H9 (cell line): ENCODE results near the gene TMEM79. TPM values are rescaled to one million over a fixed set of nuclear protein-coding genes. Genes with fewer than 3 reads are reported as not detected.

Experiments
- DNase-seq: peaks from one replicate; pipeline ENCODE4 v3.0.0-alpha.2; 2017
- H2AFZ ChIP-seq: one replicate; pipeline ENCODE4 v1.6.1; 2013; ENCODE audit warnings: mild to moderate bottlenecking, low read length, control low read depth, moderate library complexity
- H2AK5ac ChIP-seq: 2 replicates; pipeline ENCODE4 v1.6.1; 2013; ENCODE audit warnings: low read length, control low read depth, mixed read lengths; ENCODE audit not compliant: insufficient read length
- H2BK120ac ChIP-seq: one replicate; pipeline ENCODE4 v1.6.1; 2013; ENCODE audit warnings: low read depth, mild to moderate bottlenecking, low read length, control low read depth, inconsistent platforms; ENCODE audit not compliant: poor library complexity, severe bottlenecking
- H2BK12ac ChIP-seq: 2 replicates; pipeline ENCODE4 v1.6.1; 2013; ENCODE audit warnings: low read length, control low read depth, mixed read lengths, low read depth; ENCODE audit not compliant: insufficient read length
- H2BK15ac ChIP-seq: 2 replicates; pipeline ENCODE4 v1.6.1; 2013; ENCODE audit warnings: low read depth, low read length, control low read depth
- H2BK20ac ChIP-seq: one replicate; pipeline ENCODE4 v1.6.1; 2013; ENCODE audit warnings: low read depth, mild to moderate bottlenecking, low read length, control low read depth, inconsistent platforms; ENCODE audit not compliant: poor library complexity, severe bottlenecking
- H2BK5ac ChIP-seq: 2 replicates; pipeline ENCODE4 v1.6.1; 2013; ENCODE audit warnings: low read length, control low read depth, mixed read lengths; ENCODE audit not compliant: insufficient read length
- H3K14ac ChIP-seq: 2 replicates; pipeline ENCODE4 v1.6.1; 2013; ENCODE audit warnings: low read length, control low read depth; ENCODE audit not compliant: insufficient read depth
- H3K18ac ChIP-seq: 2 replicates; pipeline ENCODE4 v1.6.1; 2013; ENCODE audit warnings: low read depth, mild to moderate bottlenecking, mixed read lengths, low read length, control low read depth; ENCODE audit not compliant: insufficient read length
- H3K23ac ChIP-seq: 2 replicates; pipeline ENCODE4 v1.6.1; 2013; ENCODE audit warnings: low read length, control low read depth, mixed read lengths, low read depth; ENCODE audit not compliant: insufficient read length
- H3K23me2 ChIP-seq: 2 replicates; pipeline ENCODE4 v1.6.1; 2013; ENCODE audit warnings: low read depth, mild to moderate bottlenecking, mixed read lengths, low read length, control low read depth; ENCODE audit not compliant: insufficient read length, poor library complexity, severe bottlenecking
- H3K27ac ChIP-seq: 2 replicates; pipeline ENCODE4 v1.5.1; 2013; ENCODE audit warnings: low read length, control low read depth, mixed read lengths, low read depth; ENCODE audit not compliant: insufficient read length
- H3K27me3 ChIP-seq: 2 replicates; pipeline ENCODE4 v1.6.1; 2013; ENCODE audit warnings: low read length, control low read depth, inconsistent platforms; ENCODE audit not compliant: insufficient read depth
- H3K4ac ChIP-seq: 2 replicates; pipeline ENCODE4 v1.6.1; 2013; ENCODE audit warnings: low read depth, mild to moderate bottlenecking, control low read depth, inconsistent platforms, low read length, moderate library complexity
- H3K4me1 ChIP-seq: 2 replicates; pipeline ENCODE4 v1.6.1; 2013; ENCODE audit warnings: low read length, control low read depth, inconsistent platforms; ENCODE audit not compliant: insufficient read depth
- H3K4me2 ChIP-seq: 2 replicates; pipeline ENCODE4 v1.6.1; 2013; ENCODE audit warnings: low read length, control low read depth, mixed read lengths; ENCODE audit not compliant: insufficient read length, insufficient read depth
- H3K56ac ChIP-seq: 2 replicates; pipeline ENCODE4 v1.6.1; 2013; ENCODE audit warnings: low read depth, mild to moderate bottlenecking, mixed read lengths, low read length, control low read depth; ENCODE audit not compliant: insufficient read length
- H3K79me1 ChIP-seq: 2 replicates; pipeline ENCODE4 v1.6.1; 2013; ENCODE audit warnings: low read depth, mild to moderate bottlenecking, moderate library complexity, low read length, control low read depth, inconsistent platforms; ENCODE audit not compliant: insufficient read depth, poor library complexity, severe bottlenecking
- H3K79me2 ChIP-seq: 2 replicates; pipeline ENCODE4 v1.6.1; 2013; ENCODE audit warnings: low read length, control low read depth, inconsistent platforms; ENCODE audit not compliant: insufficient read depth
- H3K9ac ChIP-seq: 2 replicates; pipeline ENCODE4 v1.6.1; 2013; ENCODE audit warnings: low read length, control low read depth, mixed read lengths; ENCODE audit not compliant: insufficient read length; ENCODE audit errors: extremely low read depth
- H3K9me3 ChIP-seq: one replicate; pipeline ENCODE4 v1.6.1; 2013; ENCODE audit warnings: low read depth, low read length, inconsistent platforms; ENCODE audit not compliant: control insufficient read depth
- H3T11ph ChIP-seq: one replicate; pipeline ENCODE4 v1.6.1; 2013; ENCODE audit warnings: mild to moderate bottlenecking, low read length, control low read depth, inconsistent platforms
- H4K20me1 ChIP-seq: one replicate; pipeline ENCODE4 v1.6.1; 2013; ENCODE audit not compliant: control insufficient read depth, insufficient read length, insufficient read depth
- H4K5ac ChIP-seq: 2 replicates; pipeline ENCODE4 v1.6.1; 2013; ENCODE audit warnings: low read depth, mild to moderate bottlenecking, mixed read lengths, low read length, control low read depth; ENCODE audit not compliant: insufficient read length
- H4K8ac ChIP-seq: replicated peaks from 2 replicates; pipeline ENCODE4 v1.6.1; 2013; ENCODE audit warnings: low read length, control low read depth, mixed read lengths, low read depth; ENCODE audit not compliant: insufficient read length
- H4K91ac ChIP-seq: 2 replicates; pipeline ENCODE4 v1.6.1; 2013; ENCODE audit warnings: low read depth, mild to moderate bottlenecking, moderate library complexity, mixed read lengths, low read length, control low read depth; ENCODE audit not compliant: insufficient read length
- H3K27ac Mint-ChIP-seq, 3 experiments: 2 replicates in 2 of 3; 3 replicates in 1 of 3; pipeline ENCODE4 v1.8.0; 2020 to 2021; ENCODE audit warnings: mixed read lengths in 3 of 3, mild to moderate bottlenecking in 1 of 3, moderate library complexity in 1 of 3
- H3K27me3 Mint-ChIP-seq: 2 replicates; pipeline ENCODE4 v1.8.0; 2021; ENCODE audit warnings: low read depth, mild to moderate bottlenecking, moderate library complexity, mixed read lengths
- H3K36me3 Mint-ChIP-seq, 3 experiments: 2 replicates in 2 of 3; 3 replicates in 1 of 3; pipeline ENCODE4 v1.8.0; 2020 to 2021; ENCODE audit warnings: low read depth in 3 of 3, mixed read lengths in 3 of 3; ENCODE audit not compliant: insufficient read depth in 1 of 3
- H3K4me1 Mint-ChIP-seq, 2 experiments: 2 replicates each; pipeline ENCODE4 v1.8.0; 2020; ENCODE audit warnings: mixed read lengths in 2 of 2
- H3K4me3 Mint-ChIP-seq, 2 experiments: 2 replicates in 1 of 2; 3 replicates in 1 of 2; pipeline ENCODE4 v1.8.0; 2020 to 2021; ENCODE audit warnings: mild to moderate bottlenecking in 2 of 2, mixed read lengths in 2 of 2, moderate library complexity in 1 of 2
- H3K9me3 Mint-ChIP-seq, 2 experiments: 2 replicates in 1 of 2; 3 replicates in 1 of 2; pipeline ENCODE4 v1.8.0; 2020; ENCODE audit warnings: mild to moderate bottlenecking in 2 of 2, mixed read lengths in 2 of 2, moderate library complexity in 1 of 2
- WGBS: extraction: QIAGEN DNeasy Blood & Tissue Kit; methylation state at CpG from one replicate; pipeline ENCODE4 v1.1.7; 2013; ENCODE audit warnings: missing lambda C conversion rate, low lambda C conversion rate, mixed read lengths; ENCODE audit not compliant: insufficient read length; ENCODE audit errors: extremely low coverage; 5-methylcytosine and 5-hydroxymethylcytosine counted together
- total RNA-seq: library from RNA; stranded (reverse); gene quantifications from 2 replicates; pipeline ENCODE4 v1.2.1, GENCODE V29; 2021
- TF ChIP-seq, protein P1 (sequence below): fragments of 200-600 bp; sonication (generic); conservative IDR thresholded peaks from 3 replicates; pipeline ENCODE4 v1.8.0; 2021; ENCODE audit warnings: antibody characterized with exemption, mild to moderate bottlenecking

The TMEM79 gene
- total RNA-seq, 1 experiment from 2014 or later = 2.6 TPM

DNA sequence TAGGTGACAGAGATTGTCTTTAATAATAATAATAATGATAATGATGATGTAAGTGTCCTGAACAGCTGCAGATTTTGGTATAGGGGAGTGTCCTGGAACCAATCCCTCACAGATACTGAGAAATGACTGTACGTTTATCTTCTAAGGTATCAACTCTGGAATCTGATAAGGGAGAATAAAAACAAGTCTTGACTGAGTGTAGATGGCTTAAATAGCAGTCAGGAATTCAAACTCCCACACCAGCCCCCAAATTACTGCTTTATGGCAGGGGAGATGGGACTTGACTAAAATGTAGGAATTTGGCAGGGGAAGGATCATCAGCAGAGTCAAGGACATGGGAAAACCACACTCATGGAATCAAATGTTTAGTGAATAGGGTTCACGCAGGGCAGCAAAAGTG is 21.1 kb downstream of the TMEM79 start:
- Histone ChIP-seq H3K27ac (no peak overlapping the region), H3K9me3 (no peaks in the 10 kb centered on the region), H3K4me2 (no peak overlapping the region), H4K5ac (no peak overlapping the region), H3K4ac (no peak overlapping the region), H3K14ac (no peak overlapping the region), H3K79me2 (no peaks in the 10 kb centered on the region), H4K91ac (no peak overlapping the region), H3K23ac (no peak overlapping the region), H3K4me1 (no peaks in the 10 kb centered on the region), H3K18ac (no peak overlapping the region), H4K20me1 (no peaks in the 10 kb centered on the region), H3K27me3 (no peaks in the 10 kb centered on the region), H2BK12ac (no peak overlapping the region), H2BK5ac (no peak overlapping the region), H2BK20ac (no peak overlapping the region), H3T11ph (no peak overlapping the region), H3K23me2 (no peaks in the 10 kb centered on the region), H3K56ac (no peak overlapping the region), H3K79me1 (no peaks in the 10 kb centered on the region), H3K9ac (no peak overlapping the region), H4K8ac (no peak overlapping the region), H2AK5ac (no peak overlapping the region), H2BK120ac (no peak overlapping the region), H2BK15ac (no peak overlapping the region), H2AFZ (no peak overlapping the region)
- DNase-seq = no peak
- Mint-ChIP-seq H3K4me3 (no peak overlapping the region), H3K27ac (peak overlapping the region in 1 of 3 experiments; percentile 4; a peak in 1 of 7 replicates), H3K9me3 (no peaks in the 10 kb centered on the region), H3K4me1 (peaks cover 2% of the 10 kb centered on the region in 2 experiments; a peak in 1 of 4 replicates), H3K36me3 (peaks cover 15 to 56% (median 34%) of the 10 kb centered on the region in 3 experiments; a peak in 6 of 7 replicates), H3K27me3 (no peaks in the 10 kb centered on the region; the same call in 1 of the 2 replicates)
- TF ChIP-seq, protein P1, sequence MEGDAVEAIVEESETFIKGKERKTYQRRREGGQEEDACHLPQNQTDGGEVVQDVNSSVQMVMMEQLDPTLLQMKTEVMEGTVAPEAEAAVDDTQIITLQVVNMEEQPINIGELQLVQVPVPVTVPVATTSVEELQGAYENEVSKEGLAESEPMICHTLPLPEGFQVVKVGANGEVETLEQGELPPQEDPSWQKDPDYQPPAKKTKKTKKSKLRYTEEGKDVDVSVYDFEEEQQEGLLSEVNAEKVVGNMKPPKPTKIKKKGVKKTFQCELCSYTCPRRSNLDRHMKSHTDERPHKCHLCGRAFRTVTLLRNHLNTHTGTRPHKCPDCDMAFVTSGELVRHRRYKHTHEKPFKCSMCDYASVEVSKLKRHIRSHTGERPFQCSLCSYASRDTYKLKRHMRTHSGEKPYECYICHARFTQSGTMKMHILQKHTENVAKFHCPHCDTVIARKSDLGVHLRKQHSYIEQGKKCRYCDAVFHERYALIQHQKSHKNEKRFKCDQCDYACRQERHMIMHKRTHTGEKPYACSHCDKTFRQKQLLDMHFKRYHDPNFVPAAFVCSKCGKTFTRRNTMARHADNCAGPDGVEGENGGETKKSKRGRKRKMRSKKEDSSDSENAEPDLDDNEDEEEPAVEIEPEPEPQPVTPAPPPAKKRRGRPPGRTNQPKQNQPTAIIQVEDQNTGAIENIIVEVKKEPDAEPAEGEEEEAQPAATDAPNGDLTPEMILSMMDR = no peak
- no CpG with 5 or more reads among the region's 2 CpGs for WGBS
